K562 (cell line): ENCODE measurements around the gene VDR. TPM values are rescaled to one million over a fixed set of nuclear protein-coding genes. Genes with fewer than 3 reads are reported as not detected.

ENCODE experiments used
- ATAC-seq: fragments of 200-7000 bp; cut with Tn5 transposase; 3 replicates; pipeline ENCODE4 v1.9.1; 2020; ENCODE audit warnings: moderate library complexity
- Bru-seq: library from RNA; stranded (reverse); fragments of 400-500 nt; gene quantifications from one replicate; lab custom pipeline; 2021; lab: Mats Ljungman, UMichigan
- BruChase-seq, 2 experiments: library from RNA; stranded (reverse); fragments of 400-500 nt; gene quantifications; one replicate each; lab custom pipeline; 2021; lab: Mats Ljungman, UMichigan
- BruUV-seq: library from RNA; stranded (reverse); fragments of 400-500 nt; replicated peaks from 2 replicates; lab custom pipeline; 2021; lab: Mats Ljungman, UMichigan
- CTCF ChIA-PET: fragments of 300-600 bp; formaldehyde crosslinking; extraction: SDS; loops from one replicate; lab custom pipeline; 2021; ENCODE audit warnings: low intra/inter-chr PET ratio; lab: Yijun Ruan, JAX
- POLR2A ChIA-PET: fragments of 300-600, 350-650 bp; sonication (Branson Sonifier 250); formaldehyde crosslinking; extraction: SDS; loops from one replicate; lab custom pipeline; 2021; ENCODE audit warnings: antibody characterized with exemption, inconsistent platforms; lab: Yijun Ruan, JAX
- DNase-seq, 4 experiments: peaks; one replicate each; pipeline versions ENCODE4 v3.0.0 to v3.0.0-alpha.2; 2011 to 2018; ENCODE audit warnings: low spot score in 3 of 4, mixed read lengths in 3 of 4; ENCODE audit errors: extremely low read depth in 1 of 4
- FAIRE-seq: peaks from 2 replicates; lab custom pipeline; 2011; peaks lifted over from hg19 to GRCh38; lab: Jason Lieb, UNC
- H2AFZ ChIP-seq: 2 replicates; pipeline ENCODE4 v1.6.0; 2011; ENCODE audit warnings: low read depth, low read length, control low read depth, inconsistent platforms
- H3K27ac ChIP-seq: fragments of 200-600 bp; 3 replicates; pipeline ENCODE4 v1.8.0; 2011; ENCODE audit warnings: low read depth, mild to moderate bottlenecking, control low read depth, inconsistent platforms, low read length, moderate library complexity, mixed read lengths; ENCODE audit errors: extremely low read depth
- H3K27me3 ChIP-seq, 2 experiments: fragments of 300-600 bp in 1 of 2; 2 replicates in 1 of 2; 3 replicates in 1 of 2; pipeline versions ENCODE4 v1.6.0 to v1.8.0; 2011; ENCODE audit warnings: inconsistent platforms in 2 of 2, low read length in 2 of 2, mild to moderate bottlenecking in 1 of 2, mixed read lengths in 1 of 2, moderate library complexity in 1 of 2; ENCODE audit not compliant: control insufficient read depth in 2 of 2, insufficient read depth in 2 of 2
- H3K36me3 ChIP-seq: fragments of 300-600 bp; 3 replicates; pipeline ENCODE4 v1.8.0; 2011; ENCODE audit warnings: mild to moderate bottlenecking, low read length, inconsistent platforms; ENCODE audit not compliant: control insufficient read depth, insufficient read depth
- H3K4me1 ChIP-seq, 2 experiments: fragments of 200-600 bp in 1 of 2; replicated peaks in 1 of 2; 2 replicates in 1 of 2; 3 replicates in 1 of 2; pipeline versions ENCODE4 v1.5.1 to v1.8.0; 2011; ENCODE audit warnings: inconsistent platforms in 2 of 2, low read length in 2 of 2, mild to moderate bottlenecking in 1 of 2, mixed read lengths in 1 of 2, moderate library complexity in 1 of 2; ENCODE audit not compliant: control insufficient read depth in 2 of 2, insufficient read depth in 2 of 2
- H3K4me2 ChIP-seq: 2 replicates; pipeline ENCODE4 v1.6.1; 2011; ENCODE audit warnings: low read length, control low read depth, inconsistent platforms, mixed read lengths; ENCODE audit not compliant: insufficient read depth
- H3K4me3 ChIP-seq: fragments of 200-600 bp; sonication (generic), shearing (Covaris generic); 2 replicates; pipeline ENCODE4 v1.5.1; 2016; ENCODE audit warnings: control low read depth, inconsistent platforms
- H3K79me2 ChIP-seq: fragments of 200-600 bp; 3 replicates; pipeline ENCODE4 v1.8.0; 2011; ENCODE audit warnings: low read length, inconsistent platforms; ENCODE audit not compliant: control insufficient read depth, insufficient read depth
- H3K9ac ChIP-seq, 2 experiments: 2 replicates each; pipeline versions ENCODE4 v1.6.0 to v1.6.1; 2011; ENCODE audit warnings: low read depth in 2 of 2, low read length in 2 of 2, control low read depth in 1 of 2, inconsistent platforms in 1 of 2, mild to moderate bottlenecking in 1 of 2, mixed read lengths in 1 of 2; ENCODE audit not compliant: insufficient read depth in 1 of 2
- H3K9me1 ChIP-seq: one replicate; pipeline ENCODE4 v1.6.0; 2011; ENCODE audit warnings: inconsistent platforms, mild to moderate bottlenecking, low read length, moderate library complexity; ENCODE audit not compliant: control insufficient read depth, insufficient read depth
- H3K9me3 ChIP-seq: replicated peaks from 2 replicates; pipeline ENCODE4 v1.5.1; 2011; ENCODE audit warnings: low read depth, low read length, inconsistent platforms; ENCODE audit not compliant: control insufficient read depth, insufficient read depth
- H4K20me1 ChIP-seq: replicated peaks from 2 replicates; pipeline ENCODE4 v1.6.1; 2011; ENCODE audit warnings: low read length, inconsistent platforms, mixed read lengths; ENCODE audit not compliant: control insufficient read depth, insufficient read depth
- HLTF ChIP-seq: fragments of 450-650 bp; IDR thresholded peaks from 2 replicates; pipeline ENCODE4 v1.6.1; 2016
- MXI1 ChIP-seq: IDR thresholded peaks from 2 replicates; pipeline ENCODE4 v1.6.1; 2011; ENCODE audit warnings: low read depth, mild to moderate bottlenecking, improper control_type of control experiment, low read length
- NCOA4 ChIP-seq: fragments of 450-650 bp; IDR thresholded peaks from 2 replicates; pipeline ENCODE4 v1.6.1; 2018; ENCODE audit warnings: mild to moderate bottlenecking; ENCODE audit not compliant: partially characterized antibody
- PATZ1 ChIP-seq: fragments of 250-450 bp; sonication (Bioruptor Pico); IDR thresholded peaks from 2 replicates; pipeline ENCODE4 v1.5.0; 2020; ENCODE audit warnings: mild to moderate bottlenecking, borderline replicate concordance
- RBFOX2 ChIP-seq: fragments of 200-400 bp; formaldehyde crosslinking; IDR thresholded peaks from 2 replicates; pipeline ENCODE4 v1.6.1; 2017; ENCODE audit warnings: low read depth, mild to moderate bottlenecking, low read length, moderate library complexity
- SAFB ChIP-seq: fragments of 200-400 bp; formaldehyde crosslinking; IDR thresholded peaks from 2 replicates; pipeline ENCODE4 v1.6.1; 2017; ENCODE audit warnings: low read depth, low read length, borderline replicate concordance
- TCFL5 ChIP-seq: fragments of 250-450 bp; sonication (Bioruptor Pico); conservative IDR thresholded peaks from 2 replicates; pipeline ENCODE4 v1.6.1; 2021; ENCODE audit warnings: mild to moderate bottlenecking, moderate library complexity, matching md5 sums
- ZFPM2 ChIP-seq: fragments of 250-450 bp; sonication (Bioruptor Pico); IDR thresholded peaks from 2 replicates; pipeline ENCODE4 v1.5.1; 2022; ENCODE audit warnings: mild to moderate bottlenecking
- ZNF511 ChIP-seq: sonication (generic); formaldehyde crosslinking; IDR thresholded peaks from 2 replicates; pipeline ENCODE4 v1.8.0; 2022; ENCODE audit warnings: mild to moderate bottlenecking, missing genetic modification reagents
- WGBS: fragments of 100-300 bp; shearing (Covaris generic); methylation state at CpG from one replicate; pipeline ENCODE4 v1.1.6; 2016; ENCODE audit warnings: low coverage, mixed read lengths; ENCODE audit not compliant: insufficient coverage; ENCODE audit errors: missing lambda C conversion rate; 5-methylcytosine and 5-hydroxymethylcytosine counted together
- in situ Hi-C: fragments of 300-500 bp; cut with MboI; formaldehyde crosslinking; loops from 4 replicates; pipeline ENCODE4 v1.15.0; 2018; ENCODE audit warnings: inconsistent platforms, mixed read lengths
- intact Hi-C: fragments of 100-400 bp; cut with micrococcal nuclease; formaldehyde crosslinking; loops from 2 replicates; pipeline ENCODE4 v1.14.2; 2022
- long read RNA-seq, 3 experiments: library from polyadenylated mRNA in 2 of 3; library from RNA in 1 of 3; unstranded in 2 of 3; stranded (forward) in 1 of 3; transcript quantifications; one replicate each; pipeline ENCODE4 v2.0.0, GENCODE V29; 2019 to 2022
- polyA minus RNA-seq, 3 experiments: library from RNA; depleted of rRNA, polyadenylated mRNA; stranded (reverse); fragments of >200 nt; gene quantifications; 2 replicates each; pipeline ENCODE4 v1.2.3, GENCODE V29; 2011
- polyA plus RNA-seq, 8 experiments: library from polyadenylated mRNA; depleted of rRNA in 4 of 8; stranded (reverse) in 5 of 8; unstranded in 3 of 8; fragments of >200 nt; fragmentation: Nextera tagmentation in 2 of 8; fragmentation: Illumina TruSeq in 1 of 8; extraction: Ambion mirVana in 2 of 8; extraction: Trizol in 1 of 8; gene quantifications; 2 replicates each; pipeline versions ENCODE4 v1.2.1 to v1.2.3, GENCODE V29; 2011 to 2014; ENCODE audit warnings: inconsistent platforms in 1 of 8, missing spikeins in 1 of 8
- total RNA-seq, 7 experiments: library from RNA; depleted of rRNA in 6 of 7; stranded (reverse); fragments of >200 nt in 6 of 7; fragmentation: Illumina TruSeq in 2 of 7; extraction: Trizol in 2 of 7; gene quantifications; 2 replicates each; pipeline versions ENCODE4 v1.2.1 to v1.2.3, GENCODE V29; 2011 to 2021; ENCODE audit warnings: low replicate concordance in 1 of 7
- TF ChIP-seq, protein P1 (sequence below), 2 experiments: fragments of 450-650 bp in 1 of 2; sonication (generic) in 1 of 2; formaldehyde crosslinking in 1 of 2; IDR thresholded peaks in 1 of 2; conservative IDR thresholded peaks in 1 of 2; 2 replicates each; pipeline versions ENCODE4 v1.6.1 to v1.8.1; 2016 to 2023; ENCODE audit warnings: mild to moderate bottlenecking in 2 of 2, moderate library complexity in 2 of 2, inconsistent platforms in 1 of 2, missing genetic modification reagents in 1 of 2

Gene VDR
- total RNA-seq (2011; cell fraction: chromatin; rRNA removed; ENCODE audit: low replicate concordance) = 2.1 and 5.2 TPM in 2 replicates
- total RNA-seq (2011; cell fraction: nucleolus; rRNA removed) = 2.1 and 3.3 TPM in 2 replicates
- 2.3 and 2.4 TPM in 2 replicates for total RNA-seq (2011; cell fraction: nucleoplasm; rRNA removed)
- total RNA-seq (2014; rRNA removed) = 2.2 and 2.7 TPM in 2 replicates
- total RNA-seq (2014; rRNA removed; fragmentation: Illumina TruSeq; extraction: Trizol) = 1.8 and 1.9 TPM in 2 replicates
- 1.2 TPM in 2 replicates for total RNA-seq (2015; rRNA removed; fragmentation: Illumina TruSeq; extraction: Trizol)
- total RNA-seq (2021) = 4.2 and 4.8 TPM in 2 replicates
- polyA plus RNA-seq (2011; rRNA removed) = 1.1 and 2.4 TPM in 2 replicates
- polyA plus RNA-seq (2011; cell fraction: cytosol; rRNA removed) = 0.78 and 3.6 TPM in 2 replicates
- polyA plus RNA-seq (2011; cell fraction: nucleus; rRNA removed) = 0.59 and 1.7 TPM in 2 replicates
- polyA plus RNA-seq (2012) = 2.8 and 5.2 TPM in 2 replicates
- polyA plus RNA-seq (2014; fragmentation: Illumina TruSeq; extraction: Trizol) = 4.0 and 4.3 TPM in 2 replicates
- under 1 TPM; 0.61 to 0.62 TPM for polyA plus RNA-seq (2014; fragmentation: Nextera tagmentation; extraction: Ambion mirVana)
- polyA plus RNA-seq (2014; rRNA removed) = 1.8 and 2.0 TPM in 2 replicates
- polyA minus RNA-seq (2011; rRNA and poly(A)+ RNA removed) = 1.7 and 5.0 TPM in 2 replicates
- polyA minus RNA-seq (2011; cell fraction: cytosol; rRNA and poly(A)+ RNA removed) = 1.5 and 3.2 TPM in 2 replicates
- 1.00 and 2.4 TPM in 2 replicates for polyA minus RNA-seq (2011; cell fraction: nucleus; rRNA and poly(A)+ RNA removed)
- Bru-seq, nascent RNA = percentile 45 among the genes with signal in this experiment
- BruChase-seq, experiment 1, labeled RNA remaining after a 2-hour chase = percentile 32 among the genes with signal in this experiment
- percentile 30 among the genes with signal in this experiment for BruChase-seq, experiment 2, labeled RNA remaining after a 6-hour chase
- long read RNA-seq, experiment 1, partial matches to known transcripts = 0 of 7 reads
- long read RNA-seq, experiment 1, other reads (novel, unspliced or antisense) = 7 of 7 reads
- long read RNA-seq, experiment 2, partial matches to known transcripts = 0 of 5 reads
- long read RNA-seq, experiment 2, other reads (novel, unspliced or antisense) = 5 of 5 reads
- long read RNA-seq, experiment 3 = 0 reads

DNA sequence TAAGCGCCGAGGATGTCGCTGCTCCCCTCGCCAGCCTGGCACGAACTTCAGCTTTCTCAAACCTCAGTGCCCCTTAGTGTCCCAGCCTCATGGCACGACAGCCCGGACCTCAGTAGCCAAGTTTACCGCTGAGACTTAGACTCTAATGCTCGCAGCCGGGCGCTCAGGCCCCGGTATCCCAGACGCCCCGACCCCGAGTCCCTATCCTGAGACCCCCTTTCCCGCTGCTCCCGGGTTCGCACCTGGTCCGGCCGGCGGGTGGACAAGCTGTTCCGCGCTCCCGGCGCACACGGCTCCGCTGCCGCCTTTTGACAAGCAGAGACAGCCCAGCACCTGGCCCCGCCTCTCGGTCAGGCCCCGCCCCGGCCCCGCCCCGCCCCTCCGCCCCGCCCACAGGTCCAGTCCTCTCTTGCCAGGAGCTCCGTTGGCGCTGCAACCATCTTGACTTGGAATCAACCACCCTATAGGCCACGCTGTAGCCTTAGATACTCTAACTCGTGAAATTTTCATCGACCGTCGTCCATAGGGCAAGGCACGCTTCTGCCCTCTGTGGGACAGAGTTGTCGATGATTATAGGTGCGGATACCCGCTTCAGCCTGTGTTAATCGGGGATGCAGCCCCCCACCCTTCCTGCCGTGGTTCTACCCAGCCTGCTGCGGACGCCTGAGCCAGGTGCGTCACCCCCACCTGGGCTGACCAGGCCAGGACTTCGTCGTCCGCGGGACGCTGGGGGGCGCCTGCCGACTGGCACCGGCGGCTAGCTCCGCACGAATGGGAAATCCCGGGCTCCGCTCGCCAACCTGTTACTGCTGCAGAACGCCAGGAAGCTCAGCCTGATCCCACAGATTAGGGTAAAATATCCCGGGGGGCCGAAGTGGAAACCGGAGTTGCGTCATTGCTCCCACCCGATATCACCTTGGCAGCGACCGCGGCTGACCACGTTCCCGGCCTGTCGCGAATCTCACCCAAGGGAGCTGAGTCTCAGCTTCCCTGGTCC, at the start of gene VDR:
VDR (minus strand) TSS at position 282 of the 997 bp plus-strand sequence. CDS start 25,881 bp downstream, outside the sequence.
- Histone ChIP-seq H3K4me3 (peak within 1 kb of the TSS; percentile 51), H3K36me3 (no peaks in the 10 kb centered on the region), H4K20me1 (peaks cover 7% of the 10 kb centered on the region; the same call in 1 of the 2 replicates), H2AFZ (peak within 1 kb of the TSS; percentile 96), H3K9me3 (no peaks in the 10 kb centered on the region), H3K79me2 (no peaks in the 10 kb centered on the region), H3K4me1 (peaks cover 17 to 25% of the 10 kb centered on the region in 2 experiments), H3K27me3 (peaks cover 24 to 32% of the 10 kb centered on the region in 2 experiments), H3K9me1 (no peaks in the 10 kb centered on the region), H3K9ac (peak within 1 kb of the TSS; percentile 31 to 90; a peak in 3 of 4 replicates), H3K27ac (no peak within 1 kb of the TSS; the same call in 2 of the 3 replicates), H3K4me2 (peak within 1 kb of the TSS; percentile 98)
- POLR2A ChIA-PET = interaction anchor here (0.6 to 1.0 kb wide), 7 partner anchors 10 to 125 kb away, joined by 3 to 4 read pairs (median 3); no protein-coding TSS in a partner anchor
- FAIRE-seq (no peak), DNase-seq (peak; percentile 76 to 97 (median 94)), ATAC-seq (peak; percentile 95)
- CTCF ChIA-PET = no interaction called here
- no TSS peak for BruUV-seq
- in situ Hi-C loops = no loop called here
- intact Hi-C loops = loop anchor here (5.0 kb wide), 1 partner anchor 42 kb away; no protein-coding TSS in a partner anchor
- WGBS = 3% methylated on average over 53 of the region's 79 CpGs
- no peak for TF ChIP-seq HLTF
- no peak for TF ChIP-seq NCOA4
- TF ChIP-seq PATZ1 (CRISPR knock-in tag) = no peak
- TF ChIP-seq RBFOX2 = peak; percentile 68
- TF ChIP-seq ZFPM2 (CRISPR knock-in tag) = no peak
- TF ChIP-seq, protein P1, sequence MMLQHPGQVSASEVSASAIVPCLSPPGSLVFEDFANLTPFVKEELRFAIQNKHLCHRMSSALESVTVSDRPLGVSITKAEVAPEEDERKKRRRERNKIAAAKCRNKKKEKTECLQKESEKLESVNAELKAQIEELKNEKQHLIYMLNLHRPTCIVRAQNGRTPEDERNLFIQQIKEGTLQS (IDR thresholded peaks at IDR 0.05) = peak; percentile 55
- TF ChIP-seq, protein P1 (CRISPR knock-in tag; conservative IDR thresholded peaks at IDR 0.05) = no peak
- TF ChIP-seq SAFB = no peak
- no peak for TF ChIP-seq MXI1
- TF ChIP-seq ZNF511 (CRISPR knock-in tag) = no peak
- TF ChIP-seq TCFL5 = no peak
